Adipocyte (in vitro differentiated cells): ENCODE measurements around the gene DNAJC30.
"Not testable (repeated sequence)": the region's sequence is repeated elsewhere in the genome, so short reads cannot be mapped to it uniquely, and the experiment has no call there.

Source experiments
- DNase-seq: peaks from one replicate; pipeline ENCODE4 v3.0.0-alpha.2; 2015; ENCODE audit warnings: low read depth
- H3K27me3 ChIP-seq: replicated peaks from 2 replicates; pipeline ENCODE4 v1.7.0; 2013; ENCODE audit warnings: mild to moderate bottlenecking, low read length, moderate library complexity; ENCODE audit not compliant: control insufficient read depth, insufficient read depth
- H3K36me3 ChIP-seq: 2 replicates; pipeline ENCODE4 v1.7.0; 2013; ENCODE audit warnings: low read length, mild to moderate bottlenecking, moderate library complexity; ENCODE audit not compliant: control insufficient read depth, insufficient read depth, severe bottlenecking
- H3K4me1 ChIP-seq: 2 replicates; pipeline ENCODE4 v1.7.0; 2013; ENCODE audit warnings: mild to moderate bottlenecking, low read length, moderate library complexity; ENCODE audit not compliant: control insufficient read depth, insufficient read depth
- H3K4me3 ChIP-seq: 2 replicates; pipeline ENCODE4 v1.7.0; 2013; ENCODE audit warnings: mild to moderate bottlenecking, low read length, moderate library complexity
- H3K9ac ChIP-seq: 2 replicates; pipeline ENCODE4 v1.7.0; 2013; ENCODE audit warnings: mild to moderate bottlenecking, low read length, moderate library complexity
- H3K9me3 ChIP-seq: 2 replicates; pipeline ENCODE4 v1.7.0; 2013; ENCODE audit warnings: mild to moderate bottlenecking, low read length, moderate library complexity; ENCODE audit not compliant: control insufficient read depth

The DNAJC30 gene

DNA sequence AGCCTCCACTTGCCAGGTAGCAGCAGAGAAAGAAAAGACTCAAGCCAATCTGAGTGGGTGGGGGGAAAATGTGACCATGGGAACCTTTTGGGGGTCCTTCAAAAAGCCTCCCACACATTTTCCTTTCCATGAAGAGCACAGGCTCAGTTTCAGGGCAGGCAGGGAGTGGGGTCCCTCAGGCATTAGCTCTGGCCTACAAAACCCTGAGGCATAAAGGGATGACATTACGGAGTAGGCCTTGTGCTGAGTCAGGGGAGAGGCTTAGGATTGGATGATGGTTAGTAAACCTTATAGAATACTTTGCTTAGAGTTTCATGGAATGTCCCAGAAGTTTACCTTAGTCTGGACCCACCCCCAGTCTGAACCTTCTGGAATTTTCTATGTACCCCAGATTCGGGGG, 3.5 kb downstream of the DNAJC30 start:
- Histone ChIP-seq H3K36me3 (peaks cover 6% of the 10 kb centered on the region), H3K9ac (no peak overlapping the region), H3K27me3 (no peaks in the 10 kb centered on the region), H3K9me3 (no peaks in the 10 kb centered on the region), H3K4me3 (no peak overlapping the region), H3K4me1 (peaks cover 21% of the 10 kb centered on the region)
- DNase-seq: no peak

DNA sequence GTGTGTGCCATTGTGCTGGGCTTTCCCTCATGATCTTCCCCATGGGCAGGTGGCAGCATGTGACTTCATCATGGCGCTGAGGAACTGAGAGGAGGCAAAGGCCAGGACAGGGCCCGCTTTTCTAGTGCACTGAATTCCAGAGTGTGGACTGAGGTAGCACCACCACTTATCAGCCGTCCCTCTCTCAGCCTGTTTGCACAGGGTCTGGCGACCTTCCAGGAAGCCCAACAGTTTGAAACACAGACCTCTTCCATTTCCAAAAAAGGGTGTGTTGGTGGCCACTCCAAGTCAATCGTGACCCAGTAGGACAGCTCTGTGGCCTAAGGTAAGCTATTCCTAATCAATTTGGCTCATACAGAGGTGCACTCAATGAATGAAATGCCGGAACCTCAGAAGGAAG, 4.4 kb downstream of the DNAJC30 start:
- Histone ChIP-seq H3K4me1 (peaks cover 21% of the 10 kb centered on the region), H3K9ac (no peak overlapping the region), H3K4me3 (no peak overlapping the region), H3K36me3 (peaks cover 6% of the 10 kb centered on the region), H3K27me3 (no peaks in the 10 kb centered on the region), H3K9me3 (no peaks in the 10 kb centered on the region)
- DNase-seq: no peak

DNA sequence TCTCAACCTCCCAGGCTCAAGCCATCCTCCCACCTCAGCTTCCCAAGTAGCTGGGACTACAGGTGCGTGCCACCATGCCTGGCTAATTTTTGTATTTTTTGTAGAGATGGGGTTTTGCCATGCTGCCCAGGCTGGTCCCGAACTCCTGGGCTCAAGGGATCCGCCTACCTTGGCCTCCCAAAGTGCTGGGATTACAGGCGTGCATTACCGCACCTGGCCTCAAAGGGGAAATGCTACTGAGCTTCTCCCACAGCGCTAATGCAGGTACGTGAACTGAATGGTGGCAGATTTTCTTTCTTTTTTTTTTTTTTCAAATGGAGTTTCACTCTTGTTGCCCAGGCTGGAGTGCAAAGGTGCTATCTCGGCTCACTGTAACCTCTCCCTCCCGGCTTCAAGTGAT, 7.2 kb downstream of the DNAJC30 start:
- DNase-seq, H3K9ac ChIP-seq, H3K36me3 ChIP-seq, H3K27me3 ChIP-seq, H3K4me3 ChIP-seq, H3K9me3 ChIP-seq, H3K4me1 ChIP-seq: not testable (repeated sequence)

DNA sequence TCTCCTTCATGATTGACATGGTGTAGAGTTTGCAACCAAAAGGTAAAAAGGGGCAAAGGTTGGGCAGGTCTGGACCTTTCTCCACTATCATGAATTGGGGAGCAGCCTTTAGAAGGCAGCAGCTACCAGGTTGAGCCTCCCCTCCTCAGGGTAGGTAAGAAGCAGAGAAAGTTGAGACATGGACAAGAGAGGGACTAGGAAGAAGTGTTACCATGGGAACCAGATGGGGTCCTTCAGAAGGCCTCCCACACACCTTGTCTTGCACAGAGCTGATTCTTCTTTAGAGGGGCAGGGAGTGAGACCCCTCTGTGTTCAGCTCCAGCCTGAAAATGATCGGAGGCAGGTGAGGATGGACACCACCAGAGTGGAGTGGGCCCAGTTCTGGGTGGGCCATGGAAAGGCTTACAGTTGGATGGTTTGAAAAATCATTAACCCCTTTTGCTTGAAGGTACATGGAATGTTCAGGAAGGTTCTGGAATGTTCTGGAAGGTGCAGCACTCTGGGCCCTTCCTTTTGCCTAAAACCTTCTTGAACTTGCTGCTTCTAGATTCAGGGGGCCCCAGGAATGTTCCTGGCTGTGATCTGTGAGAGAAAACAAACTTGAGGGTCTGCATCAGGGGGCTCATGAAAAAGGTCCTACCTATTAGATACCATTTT, 8.7 kb downstream of the DNAJC30 start:
- Histone ChIP-seq H3K4me3 (no peak overlapping the region), H3K9me3 (no peaks in the 10 kb centered on the region), H3K9ac (no peak overlapping the region), H3K36me3 (peaks cover 6% of the 10 kb centered on the region), H3K4me1 (no peaks in the 10 kb centered on the region), H3K27me3 (no peaks in the 10 kb centered on the region)
- no peak for DNase-seq

DNA sequence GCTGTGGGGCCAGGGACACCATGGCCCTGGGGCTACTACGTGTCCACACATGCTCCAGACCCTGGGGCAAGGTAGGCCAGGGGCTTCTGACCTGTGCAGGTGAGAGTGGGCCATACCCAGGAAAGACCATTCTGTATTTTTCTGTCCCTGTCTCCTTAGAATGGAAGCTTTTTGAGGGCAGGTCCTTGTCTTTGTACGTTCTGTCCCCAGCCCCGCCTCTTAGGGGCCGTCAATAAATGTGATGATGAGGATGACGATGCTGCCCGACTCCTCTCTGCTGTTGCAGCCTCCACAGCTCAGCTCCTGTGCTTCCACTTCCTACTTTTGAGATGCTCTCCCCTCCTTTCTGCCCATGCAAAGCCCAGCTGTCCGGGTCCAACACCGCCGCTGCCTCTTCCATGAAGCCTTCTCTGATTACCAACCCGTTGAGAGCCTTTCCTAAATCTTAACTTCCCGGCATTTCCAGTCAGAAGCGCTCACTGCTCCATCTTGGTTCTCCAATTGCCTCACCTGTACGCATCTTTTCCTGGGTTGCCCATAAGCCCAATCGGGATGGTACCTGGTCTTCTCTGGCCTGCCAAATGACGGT, 11.3 kb downstream of the DNAJC30 start:
- no peaks in the 10 kb centered on the region for H3K36me3 ChIP-seq
- H3K4me1 ChIP-seq: peaks cover 5% of the 10 kb centered on the region
- no peak overlapping the region for H3K9ac ChIP-seq
- no peaks in the 10 kb centered on the region for H3K27me3 ChIP-seq
- DNase-seq: no peak
- H3K4me3 ChIP-seq: no peak overlapping the region
- H3K9me3 ChIP-seq: no peaks in the 10 kb centered on the region

DNA sequence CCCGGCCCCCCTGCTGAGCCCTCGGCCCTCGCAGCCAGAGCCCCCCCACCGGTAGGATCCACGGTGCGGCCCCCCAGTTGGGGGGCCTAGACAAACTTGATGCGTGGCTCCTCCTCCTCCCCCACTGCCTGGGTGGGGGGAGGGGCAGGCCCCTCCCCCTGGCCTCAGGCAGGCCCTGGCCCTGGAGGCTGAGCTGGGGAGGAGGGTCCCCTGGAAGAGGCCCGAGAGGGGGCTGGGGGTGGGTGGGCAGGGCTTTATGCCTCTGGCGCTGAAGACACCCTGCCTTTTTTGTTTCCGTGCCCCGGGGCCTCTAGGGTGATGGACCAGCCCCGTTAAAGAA, 12.0 kb downstream of the DNAJC30 start:
- Histone ChIP-seq H3K9ac (no peak overlapping the region), H3K9me3 (no peaks in the 10 kb centered on the region), H3K4me1 (peaks cover 5% of the 10 kb centered on the region), H3K27me3 (no peaks in the 10 kb centered on the region), H3K4me3 (no peak overlapping the region), H3K36me3 (no peaks in the 10 kb centered on the region)
- no peak for DNase-seq

DNA sequence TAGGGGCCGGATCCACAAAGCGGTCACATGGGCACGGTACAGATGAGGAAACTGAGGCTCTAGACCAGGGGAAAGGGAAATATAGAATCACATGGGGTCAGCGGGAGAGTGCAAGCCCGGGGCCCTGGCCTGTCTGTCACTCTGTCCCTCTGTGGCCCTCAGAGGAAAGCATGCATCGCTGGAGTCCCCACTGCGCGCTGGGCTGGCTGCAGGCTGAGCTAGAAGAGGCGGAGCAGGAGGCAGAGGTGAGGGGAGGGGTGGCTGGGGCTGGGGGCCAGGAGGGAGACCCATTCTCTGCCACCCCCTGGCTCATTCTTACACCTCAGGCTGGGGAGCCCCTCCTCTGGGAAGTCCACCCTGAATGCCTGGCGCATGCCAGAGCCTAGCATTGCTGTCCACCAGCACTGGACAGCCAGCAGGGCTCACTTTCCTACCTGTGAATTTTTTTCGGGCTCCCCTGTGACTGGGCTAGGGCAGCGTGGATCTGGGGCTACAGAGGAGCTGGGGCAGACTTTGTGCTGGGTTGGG, 13.3 kb downstream of the DNAJC30 start:
- Histone ChIP-seq H3K4me3 (no peak overlapping the region), H3K9ac (no peak overlapping the region), H3K9me3 (no peaks in the 10 kb centered on the region), H3K36me3 (no peaks in the 10 kb centered on the region), H3K4me1 (peaks cover 5% of the 10 kb centered on the region), H3K27me3 (peaks cover 4% of the 10 kb centered on the region)
- DNase-seq: no peak

DNA sequence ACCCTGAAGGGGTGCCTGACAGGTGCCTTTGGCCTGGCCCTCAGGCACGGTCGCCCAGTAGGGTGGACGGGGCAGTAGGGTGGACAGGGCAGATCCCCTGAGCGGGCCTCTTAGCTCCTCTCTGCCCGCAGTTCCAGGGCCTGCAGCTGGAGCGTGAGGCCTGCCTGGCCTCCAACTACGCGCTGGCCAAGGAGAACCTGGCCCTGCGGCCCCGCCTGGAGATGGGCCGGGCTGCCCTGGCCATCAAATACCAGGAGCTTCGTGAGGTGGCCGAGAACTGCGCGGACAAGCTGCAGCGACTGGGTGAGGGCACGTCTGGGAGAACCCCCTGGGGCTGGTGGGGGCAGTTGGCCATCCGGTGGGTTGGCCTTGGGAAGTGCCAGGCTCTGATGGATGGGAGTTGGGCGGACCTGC, 14.0 kb downstream of the DNAJC30 start:
- no peak for DNase-seq
- no peaks in the 10 kb centered on the region for H3K9me3 ChIP-seq
- peaks cover 4% of the 10 kb centered on the region for H3K27me3 ChIP-seq
- H3K4me3 ChIP-seq: no peak overlapping the region
- H3K4me1 ChIP-seq: peaks cover 5% of the 10 kb centered on the region
- no peak overlapping the region for H3K9ac ChIP-seq
- H3K36me3 ChIP-seq: no peaks in the 10 kb centered on the region

DNA sequence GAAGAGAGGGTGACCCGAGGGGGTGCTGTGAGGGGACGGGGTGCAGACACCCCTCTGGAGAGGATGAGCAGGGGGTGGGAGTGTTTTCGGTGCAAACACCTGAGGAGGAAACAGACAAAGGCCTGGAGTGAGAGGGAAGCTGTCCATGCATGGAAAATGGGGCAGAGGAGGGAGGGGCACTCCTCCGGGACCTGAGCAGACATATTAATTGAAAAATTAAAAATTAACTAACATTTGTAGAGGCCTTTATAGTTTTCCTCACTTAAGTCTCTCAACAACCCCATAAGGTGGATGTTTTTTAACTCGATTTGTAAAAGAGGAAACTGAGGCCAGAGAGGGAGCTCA, 14.4 kb downstream of the DNAJC30 start:
- H3K4me1 ChIP-seq: peaks cover 5% of the 10 kb centered on the region
- no peaks in the 10 kb centered on the region for H3K9me3 ChIP-seq
- H3K4me3 ChIP-seq: peak overlapping the region; percentile 83
- no peak for DNase-seq
- peaks cover 4% of the 10 kb centered on the region for H3K27me3 ChIP-seq
- peak overlapping the region; percentile 84 for H3K9ac ChIP-seq
- H3K36me3 ChIP-seq: no peaks in the 10 kb centered on the region

DNA sequence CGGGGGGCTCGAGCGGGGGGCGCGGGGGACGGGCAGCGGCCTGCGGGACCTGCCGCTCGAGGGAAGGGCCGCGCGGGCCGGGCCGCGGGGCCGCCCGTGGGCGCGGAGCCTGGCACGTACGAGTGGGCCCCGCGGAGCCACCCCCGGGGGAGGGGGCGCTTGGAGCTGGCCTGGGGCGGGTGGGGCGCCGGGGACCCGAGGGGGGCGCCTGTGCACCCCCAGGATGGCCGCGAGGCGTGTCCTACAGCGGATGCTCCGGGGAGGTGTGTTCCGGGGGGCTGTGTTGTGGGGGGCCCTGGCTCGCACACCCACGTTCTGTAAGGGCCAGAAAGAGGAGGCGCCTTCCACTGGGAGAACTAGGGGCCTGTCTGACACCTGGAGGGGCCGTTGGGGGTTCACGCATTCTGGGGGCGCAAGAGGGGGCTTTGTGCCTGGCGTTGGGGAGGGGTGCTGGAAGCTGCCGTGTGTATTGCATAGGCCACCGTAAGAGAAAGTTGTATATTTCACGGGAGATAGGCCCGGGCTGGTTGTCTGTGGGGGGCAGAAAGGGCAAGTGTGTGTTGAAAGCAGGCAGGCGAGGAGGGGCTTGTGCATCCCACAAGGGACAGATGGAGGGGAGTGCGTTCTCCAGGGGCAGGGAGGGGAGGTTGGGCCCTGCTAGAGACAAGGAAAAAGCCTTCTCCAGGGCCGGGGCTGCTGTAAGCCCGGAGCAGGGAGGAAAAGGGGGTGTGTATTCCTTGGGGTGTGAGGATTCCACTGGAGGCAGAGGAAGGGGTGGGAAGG, 15.0 kb downstream of the DNAJC30 start:
- H3K27me3 ChIP-seq: peaks cover 5% of the 10 kb centered on the region

DNA sequence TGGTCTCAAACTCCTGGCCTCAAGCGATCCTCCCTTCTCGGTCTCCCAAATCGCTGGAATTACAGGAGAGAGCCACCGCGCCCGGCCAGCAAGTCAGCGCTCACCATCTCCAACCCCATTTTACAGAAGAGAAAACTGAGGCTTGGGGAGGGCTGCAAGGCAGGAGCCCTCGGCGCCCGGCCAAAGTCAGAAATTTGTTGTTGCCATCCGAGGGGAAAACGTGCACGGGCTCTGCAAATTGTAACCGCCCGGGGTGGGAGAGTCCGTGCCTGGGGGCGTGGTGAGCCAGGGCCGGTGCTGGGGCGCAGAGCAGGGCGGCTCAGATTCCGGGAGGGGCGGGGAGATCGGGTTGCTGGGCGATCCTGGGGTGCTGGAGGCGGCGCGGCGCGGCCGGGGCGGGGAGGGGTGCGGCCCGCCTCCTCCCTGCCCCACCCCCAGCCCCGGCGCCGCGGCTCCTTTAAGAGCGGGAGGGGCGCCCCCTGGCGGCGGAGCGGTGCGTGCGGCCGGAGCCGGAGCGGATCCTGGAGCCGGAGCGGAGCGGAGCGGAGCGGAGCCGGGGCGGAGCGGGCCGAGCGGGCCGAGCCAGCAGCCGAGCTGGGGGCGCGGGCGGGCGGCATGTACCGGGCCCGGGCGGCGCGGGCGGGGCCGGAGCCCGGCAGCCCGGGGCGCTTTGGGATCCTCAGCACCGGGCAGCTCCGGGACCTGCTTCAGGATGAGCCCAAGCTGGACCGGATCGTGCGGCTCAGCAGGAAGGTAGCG, 15.7 kb downstream of the DNAJC30 start, which contains the start of gene VPS37D:
Gene VPS37D (plus strand): TSS at position 488 of the 759 bp plus-strand sequence. CDS start 128 bp downstream, at position 616.
- H3K9ac ChIP-seq: peak within 1 kb of the TSS; percentile 84
- peaks cover 5% of the 10 kb centered on the region for H3K4me1 ChIP-seq
- H3K36me3 ChIP-seq: no peaks in the 10 kb centered on the region
- H3K4me3 ChIP-seq: peak within 1 kb of the TSS; percentile 83
- H3K27me3 ChIP-seq: peaks cover 8% of the 10 kb centered on the region
- DNase-seq: peak; percentile 98
- H3K9me3 ChIP-seq: peaks cover 9% of the 10 kb centered on the region

More for the DNA sequence above, 15.0 kb downstream of the DNAJC30 start:
- DNase-seq: peak; percentile 43
- Histone ChIP-seq H3K36me3 (no peaks in the 10 kb centered on the region), H3K9ac (peak overlapping the region; percentile 84), H3K4me1 (peaks cover 5% of the 10 kb centered on the region), H3K4me3 (peak overlapping the region; percentile 83), H3K9me3 (peaks cover 4% of the 10 kb centered on the region)
